GM18499 (cell line): ENCODE results near the gene UBL7.

Experiments
- ATAC-seq: cut with Tn5 transposase; IDR thresholded peaks from one replicate; pipeline ENCODE4 v1.9.1; 2021; ENCODE audit warnings: moderate number of reproducible peaks; ENCODE audit not compliant: insufficient read depth, unreplicated experiment

The UBL7 gene

DNA sequence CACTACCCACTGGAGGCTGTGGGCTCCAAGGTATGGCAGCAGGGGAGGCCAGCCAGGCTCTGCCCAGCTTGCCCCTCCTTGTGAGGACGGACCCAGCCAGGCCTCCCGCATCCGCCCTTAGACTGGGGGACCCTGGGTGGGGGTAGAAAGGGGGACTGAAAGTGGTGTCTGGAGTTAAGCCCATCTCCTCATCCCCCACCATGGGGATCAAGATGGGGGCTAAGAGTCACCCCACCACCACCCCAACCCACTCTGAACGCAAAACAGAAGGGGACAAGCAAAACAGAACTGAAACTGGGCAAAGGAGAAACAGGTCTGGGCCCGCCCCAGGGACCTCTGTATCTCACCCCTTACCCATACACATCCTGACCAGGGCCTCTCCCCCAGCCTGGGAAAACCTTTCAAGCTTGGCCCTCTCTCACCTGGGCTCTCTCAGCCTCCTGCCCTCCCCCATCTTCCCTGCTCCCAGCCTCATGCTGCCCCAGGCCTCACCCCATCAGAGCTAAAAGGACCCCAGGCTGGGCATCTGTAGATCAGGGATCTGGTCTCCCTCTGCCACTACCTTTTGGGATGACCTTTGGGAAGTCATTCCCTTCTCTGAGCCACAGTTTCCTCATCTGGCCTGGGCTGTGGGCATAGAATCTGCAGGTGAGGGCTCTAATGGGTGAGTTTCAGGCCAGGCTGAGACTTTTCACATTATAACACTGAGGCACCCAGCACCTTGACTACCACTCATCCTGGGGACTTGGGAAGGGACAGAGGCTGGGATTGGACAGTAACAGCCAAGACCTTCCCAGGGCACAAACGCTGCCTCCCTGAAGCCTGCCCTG is 63.5 kb downstream of the UBL7 start:
- no peak for ATAC-seq

DNA sequence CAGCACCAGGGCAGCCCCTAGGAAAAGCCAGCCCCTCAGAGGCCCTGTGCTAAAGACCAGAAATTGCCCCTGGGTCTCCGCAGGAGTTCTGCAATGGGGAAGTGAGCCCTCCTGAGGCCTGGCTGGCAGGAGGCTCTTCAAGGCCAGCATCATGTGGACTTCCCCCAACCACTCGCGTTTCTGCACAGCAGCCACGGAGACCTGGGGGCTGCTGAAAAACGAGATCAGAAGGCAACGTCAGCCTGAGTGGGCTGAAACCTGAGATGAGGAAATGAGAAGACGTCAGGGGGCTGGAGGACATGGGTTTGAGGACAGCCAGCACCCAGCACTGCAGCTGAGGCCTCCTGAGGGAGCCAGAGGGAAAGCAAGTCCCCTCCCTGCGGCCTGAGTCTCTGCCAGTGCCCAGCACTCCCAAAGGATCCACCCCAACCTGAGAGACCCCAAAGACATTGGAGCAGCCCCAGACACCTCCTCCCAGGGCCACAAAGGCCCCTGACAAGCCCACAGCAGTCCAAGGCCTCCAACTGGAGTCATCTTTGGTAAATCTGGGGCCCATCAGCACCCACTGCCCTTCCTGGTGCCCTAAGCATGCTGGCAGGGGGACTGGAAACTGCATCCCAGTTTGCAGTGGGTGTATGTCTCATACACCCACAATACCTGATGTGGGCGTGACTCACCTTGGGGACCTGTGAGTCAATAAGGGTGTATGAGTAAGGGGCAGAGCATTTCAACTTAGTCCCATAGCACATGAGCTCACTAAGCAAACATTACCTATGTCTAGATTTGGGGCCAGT is 64.3 kb downstream of the UBL7 start:
- no peak for ATAC-seq

DNA sequence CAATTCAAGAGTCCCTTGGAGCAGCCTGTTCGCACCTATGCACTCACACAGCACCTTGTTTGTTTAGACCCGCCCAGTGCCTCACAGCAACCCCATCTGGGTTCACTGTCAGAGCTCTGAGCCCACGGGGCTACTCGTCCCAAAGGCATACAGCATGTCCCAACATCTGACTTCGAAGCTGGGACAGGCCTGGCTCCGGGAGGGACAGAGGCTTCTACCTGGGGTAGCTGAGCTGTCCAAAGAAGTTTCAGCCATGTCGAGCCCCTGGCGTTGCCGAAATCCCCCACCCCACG is 64.9 kb downstream of the UBL7 start:
- no peak for ATAC-seq
